Renal pelvis (tissue), 12 donors: ENCODE measurements around the gene EHD1. TPM values are rescaled to one million over a fixed set of nuclear protein-coding genes. Genes with fewer than 3 reads are reported as not detected.

ENCODE experiments used
- DNase-seq: peaks from one replicate; pipeline ENCODE4 v3.0.0-alpha.2; 2013
- long read RNA-seq, 16 experiments: transcript quantifications; one replicate each; lab custom pipeline, GENCODE V29; 2026
- polyA plus RNA-seq, 3 donors: library from polyadenylated mRNA; unstranded; fragments of 120-200 nt; gene quantifications; one replicate each; pipeline ENCODE4 v1.2.1, GENCODE V29; 2013; ENCODE audit not compliant: insufficient read length in 3 of 3

The EHD1 gene
- polyA plus RNA-seq: 10 to 100 TPM; 61.6 to 73.4 (median 68.3) TPM
- long read RNA-seq, donor 1, full-length matches to known transcripts: 9 of 9 reads
- long read RNA-seq, donor 1, partial matches to known transcripts: 0 of 9 reads
- long read RNA-seq, donor 1, other reads (novel, unspliced or antisense): 0 of 9 reads
- long read RNA-seq, donor 2, full-length matches to known transcripts: 20 of 20 reads
- long read RNA-seq, donor 2, partial matches to known transcripts: 0 of 20 reads
- long read RNA-seq, donor 2, other reads (novel, unspliced or antisense): 0 of 20 reads
- long read RNA-seq, donor 3, full-length matches to known transcripts: 14 of 14 reads
- long read RNA-seq, donor 3, partial matches to known transcripts: 0 of 14 reads
- long read RNA-seq, donor 3, other reads (novel, unspliced or antisense): 0 of 14 reads
- long read RNA-seq, donor 4, full-length matches to known transcripts: 16 of 16 reads
- long read RNA-seq, donor 4, partial matches to known transcripts: 0 of 16 reads
- long read RNA-seq, donor 4, other reads (novel, unspliced or antisense): 0 of 16 reads
- long read RNA-seq, donor 5, full-length matches to known transcripts: 7 of 7 reads
- long read RNA-seq, donor 5, partial matches to known transcripts: 0 of 7 reads
- long read RNA-seq, donor 5, other reads (novel, unspliced or antisense): 0 of 7 reads
- long read RNA-seq, donor 6, full-length matches to known transcripts: 16 of 16 reads
- long read RNA-seq, donor 6, partial matches to known transcripts: 0 of 16 reads
- long read RNA-seq, donor 6, other reads (novel, unspliced or antisense): 0 of 16 reads
- long read RNA-seq, donor 7, full-length matches to known transcripts: 15 of 15 reads
- long read RNA-seq, donor 7, partial matches to known transcripts: 0 of 15 reads
- long read RNA-seq, donor 7, other reads (novel, unspliced or antisense): 0 of 15 reads
- long read RNA-seq, donor 8, full-length matches to known transcripts: 8 of 8 reads
- long read RNA-seq, donor 8, partial matches to known transcripts: 0 of 8 reads
- long read RNA-seq, donor 8, other reads (novel, unspliced or antisense): 0 of 8 reads
- long read RNA-seq, donor 9, full-length matches to known transcripts: 18 of 18 reads
- long read RNA-seq, donor 9, partial matches to known transcripts: 0 of 18 reads
- long read RNA-seq, donor 9, other reads (novel, unspliced or antisense): 0 of 18 reads
- long read RNA-seq, donor 10, full-length matches to known transcripts: 19 of 19 reads
- long read RNA-seq, donor 10, partial matches to known transcripts: 0 of 19 reads
- long read RNA-seq, donor 10, other reads (novel, unspliced or antisense): 0 of 19 reads
- long read RNA-seq, donor 11, full-length matches to known transcripts: 16 of 27 reads
- long read RNA-seq, donor 11, partial matches to known transcripts: 11 of 27 reads
- long read RNA-seq, donor 11, other reads (novel, unspliced or antisense): 0 of 27 reads
- long read RNA-seq, donor 12, full-length matches to known transcripts: 23 of 23 reads
- long read RNA-seq, donor 12, partial matches to known transcripts: 0 of 23 reads
- long read RNA-seq, donor 12, other reads (novel, unspliced or antisense): 0 of 23 reads
- long read RNA-seq, donor 13, full-length matches to known transcripts: 10 of 10 reads
- long read RNA-seq, donor 13, partial matches to known transcripts: 0 of 10 reads
- long read RNA-seq, donor 13, other reads (novel, unspliced or antisense): 0 of 10 reads
- long read RNA-seq, donor 14: 0 reads
- long read RNA-seq, donor 15, full-length matches to known transcripts: 24 of 24 reads
- long read RNA-seq, donor 15, partial matches to known transcripts: 0 of 24 reads
- long read RNA-seq, donor 15, other reads (novel, unspliced or antisense): 0 of 24 reads
- long read RNA-seq, donor 16, full-length matches to known transcripts: 18 of 18 reads
- long read RNA-seq, donor 16, partial matches to known transcripts: 0 of 18 reads
- long read RNA-seq, donor 16, other reads (novel, unspliced or antisense): 0 of 18 reads

DNA sequence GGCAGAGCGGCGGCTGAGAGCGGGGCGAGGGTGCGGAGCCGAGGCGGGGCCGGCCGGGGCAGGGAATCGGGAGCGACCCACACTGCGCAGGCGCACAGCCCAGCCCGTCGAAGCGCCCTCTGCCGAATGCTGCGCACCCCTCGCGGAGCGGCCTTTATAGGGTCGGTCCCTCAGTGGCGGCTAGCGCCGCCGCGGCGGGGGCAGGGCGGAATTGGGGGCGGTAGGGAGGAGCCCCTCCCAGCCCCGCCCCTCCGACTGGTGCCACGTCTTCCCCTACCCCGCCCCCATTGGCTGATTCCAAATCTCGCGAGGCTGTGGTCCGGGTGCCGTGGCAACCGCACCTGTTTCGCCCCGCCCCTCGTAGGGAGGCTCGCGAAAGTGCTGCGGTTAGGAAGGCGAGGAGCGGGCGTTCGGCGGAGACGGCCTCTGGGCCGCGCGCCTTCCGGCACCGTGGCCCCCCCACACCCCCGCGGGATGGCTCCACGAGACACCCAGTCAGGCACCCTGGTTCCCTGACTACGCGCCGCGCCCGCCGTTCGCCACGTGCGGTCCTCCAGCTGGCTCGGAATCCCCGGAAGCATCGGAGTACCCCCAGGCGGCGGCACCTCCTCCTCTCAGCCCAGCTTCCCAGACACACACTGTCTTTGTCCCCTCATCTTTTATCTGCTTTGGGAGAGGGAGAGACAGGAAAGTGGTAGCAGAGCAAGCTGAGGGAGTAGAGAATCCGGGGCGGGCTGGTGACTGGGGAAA is at the start of gene EHD1:
EHD1 (minus strand) TSS at position 128 of the 750 bp plus-strand sequence. CDS start 157 bp downstream, outside the sequence.
- DNase-seq: peak; percentile 98

DNA sequence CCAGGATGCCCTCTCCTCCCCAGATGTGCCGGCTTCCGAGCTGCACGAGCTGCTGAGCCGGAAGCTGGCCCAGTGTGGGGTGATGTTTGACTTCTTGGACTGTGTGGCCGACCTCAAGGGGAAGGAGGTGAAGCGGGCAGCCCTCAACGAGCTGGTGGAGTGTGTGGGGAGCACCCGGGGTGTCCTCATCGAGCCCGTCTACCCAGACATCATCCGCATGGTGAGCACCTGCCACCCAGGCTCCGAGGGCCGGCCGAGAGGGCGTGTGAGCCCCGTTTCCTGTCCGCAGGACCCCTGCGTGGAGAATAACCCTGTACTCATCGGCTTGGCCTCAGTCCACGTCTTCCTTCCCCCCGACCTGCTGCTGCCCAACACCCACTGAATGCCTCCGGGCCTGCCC is 48.3 kb upstream of the EHD1 start:
- no peak for DNase-seq

DNA sequence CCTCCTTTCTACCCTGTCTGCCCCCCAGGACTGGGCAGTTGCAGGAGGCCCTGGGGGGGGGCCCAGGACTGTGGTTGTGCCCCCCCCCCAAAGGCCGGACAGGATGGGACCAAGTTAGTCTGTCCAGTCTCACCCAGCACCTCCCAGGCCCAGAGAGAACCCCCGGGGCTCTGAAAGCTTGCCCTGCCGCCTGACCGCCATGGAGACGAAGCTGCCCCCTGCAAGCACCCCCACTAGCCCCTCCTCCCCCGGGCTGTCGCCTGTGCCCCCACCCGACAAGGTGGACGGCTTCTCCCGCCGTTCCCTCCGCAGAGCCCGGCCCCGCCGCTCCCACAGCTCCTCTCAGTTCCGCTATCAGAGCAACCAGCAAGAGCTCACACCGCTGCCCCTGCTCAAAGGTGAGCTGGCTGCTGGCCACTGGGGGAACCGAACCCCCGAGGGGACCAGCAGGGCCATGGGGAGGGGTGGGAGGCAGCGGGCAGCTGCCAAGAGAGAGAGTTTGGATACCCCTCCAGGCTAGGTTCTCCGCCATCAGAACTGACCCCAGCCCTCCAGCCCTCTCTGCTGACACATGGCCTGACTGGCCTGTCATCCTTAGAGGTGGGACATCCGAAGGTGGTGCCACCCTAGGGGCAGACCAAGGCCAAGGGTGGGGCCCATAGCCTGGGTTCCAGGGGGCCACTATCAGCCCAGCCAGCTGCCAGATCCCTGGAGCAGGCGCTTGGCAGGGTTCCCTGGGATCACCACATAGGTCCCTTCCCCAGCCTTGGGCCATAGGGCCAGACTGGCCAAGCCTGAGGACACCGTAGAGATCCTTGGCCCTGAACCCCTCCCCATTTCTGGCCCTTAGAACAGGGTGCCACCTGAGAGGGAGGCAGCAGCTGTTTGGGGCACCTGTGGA is 47.4 kb upstream of the EHD1 start:
- DNase-seq: no peak

DNA sequence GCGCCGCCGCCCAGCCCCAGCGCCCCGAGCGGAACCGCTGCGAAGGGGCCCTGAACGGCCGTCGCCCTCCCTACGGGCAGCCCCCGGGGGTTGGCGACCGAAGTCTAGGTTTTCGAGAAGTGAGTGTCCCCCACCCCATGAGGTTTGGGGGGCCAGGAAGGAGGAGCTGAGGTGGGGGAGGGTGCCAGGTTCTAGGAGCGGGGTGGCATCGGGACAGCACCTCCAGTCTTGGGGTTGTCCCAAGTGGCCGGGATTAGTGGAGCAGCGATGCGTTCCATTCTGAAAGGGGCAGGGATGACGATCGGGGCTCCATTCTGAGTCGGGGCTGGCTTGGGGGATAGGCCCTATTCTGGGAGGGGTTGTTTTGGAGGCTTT is 46.5 kb upstream of the EHD1 start:
- DNase-seq: peak; percentile 22

DNA sequence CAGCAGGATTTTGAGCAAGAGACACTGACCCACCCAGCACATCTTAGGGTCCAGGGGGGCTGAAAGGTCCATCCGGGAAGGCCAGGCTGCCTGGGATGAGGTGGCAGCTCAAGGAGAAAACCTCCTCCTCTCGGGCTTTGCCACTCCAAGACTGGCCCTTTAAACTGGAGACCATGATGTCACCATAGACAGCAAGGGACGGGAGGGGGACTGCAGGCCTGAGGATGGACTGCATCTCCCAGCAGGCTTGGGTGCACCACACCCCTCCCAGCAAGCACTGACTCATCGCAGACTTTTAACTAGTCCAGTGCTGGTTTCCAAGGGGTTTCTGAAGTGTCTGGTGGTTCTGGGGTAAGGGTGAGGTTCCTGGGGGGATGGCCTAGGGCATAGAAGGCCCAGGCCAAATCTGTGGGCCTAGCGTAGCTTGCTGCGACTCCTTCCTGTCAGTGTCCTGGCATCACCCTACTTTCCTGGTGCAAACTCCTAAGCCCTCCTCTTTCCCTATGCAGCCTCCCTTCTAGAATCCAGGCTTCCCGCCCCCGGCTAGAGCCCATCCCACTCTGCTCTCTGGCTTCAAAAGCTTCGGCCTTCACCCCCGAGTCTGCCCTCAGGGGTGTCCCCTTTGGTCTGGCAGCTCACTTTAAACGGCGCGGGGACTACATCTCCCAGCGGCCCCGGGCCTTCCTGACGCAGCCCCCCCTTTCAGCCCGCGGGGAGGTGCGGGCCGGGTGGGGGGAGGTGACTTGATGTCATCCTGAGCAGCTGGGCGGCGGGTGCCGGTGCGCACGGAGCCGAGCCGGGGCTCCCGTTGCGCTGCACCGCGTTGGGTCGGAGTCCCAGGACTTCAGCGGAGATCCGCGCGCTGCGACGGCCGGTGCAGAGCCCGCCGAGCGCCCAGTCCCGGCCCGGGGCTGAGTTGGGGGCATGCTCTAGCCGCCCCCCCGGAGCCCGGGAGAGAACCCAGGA is 45.8 kb upstream of the EHD1 start, which contains the start of gene PPP2R5B:
PPP2R5B (plus strand) TSS at position 746 of the 966 bp plus-strand sequence. CDS start 1,046 bp downstream, outside the sequence.
- DNase-seq: peak; percentile 91

DNA sequence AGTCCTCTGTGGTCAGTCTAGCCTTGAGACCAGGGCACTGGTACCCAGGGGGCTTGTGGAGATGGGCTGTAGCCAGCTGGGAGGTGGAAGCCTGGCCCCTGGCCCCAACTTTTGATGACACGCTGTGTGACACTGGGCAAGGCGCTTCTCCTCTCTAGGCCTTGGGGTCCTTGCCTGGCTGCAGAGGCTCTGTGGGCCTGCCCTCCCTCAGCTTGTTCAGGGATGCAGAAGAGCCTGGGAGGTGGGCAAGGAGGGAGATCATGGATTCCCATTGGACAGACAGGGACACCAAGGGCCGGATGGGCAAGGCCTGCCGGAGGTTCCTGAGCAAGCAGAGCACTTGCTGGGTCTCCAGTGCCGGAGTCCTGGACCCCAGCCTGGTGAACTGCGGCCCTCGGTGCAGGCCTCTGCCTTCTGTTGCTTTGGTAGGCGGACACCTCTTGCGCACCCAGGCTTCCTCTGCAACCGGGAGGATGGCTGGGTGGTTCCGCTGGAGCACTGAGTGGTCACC is 44.8 kb upstream of the EHD1 start:
- no peak for DNase-seq

DNA sequence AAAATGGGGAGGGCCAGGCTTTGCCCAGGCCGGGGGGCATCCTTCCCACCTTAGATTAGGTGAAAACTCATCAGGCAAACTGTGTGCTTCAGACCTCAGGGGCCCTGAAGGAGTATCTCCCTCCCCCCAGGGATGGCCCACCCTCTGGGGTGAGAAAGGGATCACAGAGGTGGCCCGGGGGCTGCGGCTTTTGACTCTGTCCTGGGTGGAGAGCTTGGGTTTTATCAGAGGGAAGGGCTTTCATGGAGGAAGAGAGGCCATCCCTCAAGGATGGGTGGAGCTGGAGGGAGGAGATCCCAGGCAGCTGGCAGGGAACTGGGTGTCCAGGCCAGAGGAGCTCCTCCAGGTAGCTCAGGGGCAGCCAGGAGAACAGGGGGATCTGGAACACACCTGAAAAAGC is 43.0 kb upstream of the EHD1 start:
- no peak for DNase-seq

DNA sequence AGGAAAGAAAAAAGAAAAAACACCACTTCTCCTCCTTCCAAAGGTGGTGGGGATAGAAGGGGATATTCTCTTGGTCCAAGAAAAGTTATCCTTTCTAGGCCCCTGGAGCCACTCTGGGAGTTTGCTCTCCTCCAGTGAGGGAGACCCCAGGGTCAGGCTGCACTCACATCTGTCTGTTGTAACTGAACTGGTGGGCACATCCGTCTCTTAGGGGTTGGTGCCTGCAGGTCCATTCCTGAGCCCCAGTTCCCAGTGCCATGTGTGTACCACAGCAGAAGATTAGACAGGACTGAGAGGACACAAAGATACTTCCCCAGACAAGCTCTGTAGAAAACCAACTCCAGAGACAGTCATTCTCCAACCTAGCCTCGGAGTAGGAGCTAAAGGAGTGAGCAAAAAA is 41.7 kb upstream of the EHD1 start:
- DNase-seq: no peak

DNA sequence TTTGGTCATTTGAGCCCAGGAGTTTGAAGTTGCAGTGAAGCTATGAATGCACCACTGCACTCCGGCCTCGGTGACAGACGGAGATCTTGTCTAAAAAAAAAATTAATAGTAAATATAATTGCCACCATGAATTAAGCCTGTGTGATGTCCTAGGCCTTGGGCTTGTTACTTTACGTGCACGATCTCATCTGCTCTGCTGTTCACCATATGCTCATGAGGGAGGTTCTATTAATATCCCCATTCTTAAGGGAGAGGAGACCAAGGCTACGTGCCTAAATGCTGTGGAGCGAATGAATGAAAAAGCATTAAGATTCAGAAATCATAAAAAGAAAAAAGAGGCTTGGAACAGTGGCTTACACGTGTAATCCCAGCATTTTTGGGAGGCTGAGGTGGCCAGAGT is 41.2 kb upstream of the EHD1 start:
- no peak for DNase-seq

DNA sequence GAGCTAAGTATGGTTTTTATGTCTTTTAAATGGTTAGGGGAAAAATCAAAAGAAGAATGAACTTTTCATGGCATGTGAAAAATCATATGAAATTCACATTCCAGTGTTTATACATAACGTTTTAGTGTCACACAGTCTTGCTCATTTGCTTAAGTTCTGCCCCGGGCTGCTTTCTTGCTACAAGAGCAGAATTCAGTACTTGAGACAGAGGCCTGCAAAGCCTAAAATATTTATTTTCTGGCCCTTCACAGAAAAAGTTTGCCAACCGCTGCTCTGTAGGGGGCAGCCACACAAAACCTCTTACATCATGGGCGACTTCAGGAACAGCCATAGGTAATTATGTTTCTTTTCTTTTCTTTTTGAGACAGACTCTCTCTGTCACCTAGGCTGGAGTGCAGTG is 39.6 kb upstream of the EHD1 start:
- DNase-seq: peak; percentile 30

DNA sequence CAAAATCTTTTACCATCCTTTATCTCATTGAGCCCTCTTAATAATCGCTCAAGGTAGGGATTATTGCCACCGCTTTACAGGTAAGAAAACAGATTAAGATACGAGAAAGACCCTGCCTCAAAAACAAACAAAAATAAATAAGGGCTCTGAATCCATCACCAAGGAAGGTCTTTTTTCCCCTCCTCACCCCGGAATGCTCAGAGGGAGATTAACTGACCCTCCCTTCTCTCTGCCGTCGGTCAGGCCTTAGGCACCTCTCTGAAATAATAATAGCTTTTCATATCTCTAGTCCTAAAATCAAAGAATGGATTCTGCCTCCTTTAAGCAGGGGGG is 39.2 kb upstream of the EHD1 start:
- no peak for DNase-seq

DNA sequence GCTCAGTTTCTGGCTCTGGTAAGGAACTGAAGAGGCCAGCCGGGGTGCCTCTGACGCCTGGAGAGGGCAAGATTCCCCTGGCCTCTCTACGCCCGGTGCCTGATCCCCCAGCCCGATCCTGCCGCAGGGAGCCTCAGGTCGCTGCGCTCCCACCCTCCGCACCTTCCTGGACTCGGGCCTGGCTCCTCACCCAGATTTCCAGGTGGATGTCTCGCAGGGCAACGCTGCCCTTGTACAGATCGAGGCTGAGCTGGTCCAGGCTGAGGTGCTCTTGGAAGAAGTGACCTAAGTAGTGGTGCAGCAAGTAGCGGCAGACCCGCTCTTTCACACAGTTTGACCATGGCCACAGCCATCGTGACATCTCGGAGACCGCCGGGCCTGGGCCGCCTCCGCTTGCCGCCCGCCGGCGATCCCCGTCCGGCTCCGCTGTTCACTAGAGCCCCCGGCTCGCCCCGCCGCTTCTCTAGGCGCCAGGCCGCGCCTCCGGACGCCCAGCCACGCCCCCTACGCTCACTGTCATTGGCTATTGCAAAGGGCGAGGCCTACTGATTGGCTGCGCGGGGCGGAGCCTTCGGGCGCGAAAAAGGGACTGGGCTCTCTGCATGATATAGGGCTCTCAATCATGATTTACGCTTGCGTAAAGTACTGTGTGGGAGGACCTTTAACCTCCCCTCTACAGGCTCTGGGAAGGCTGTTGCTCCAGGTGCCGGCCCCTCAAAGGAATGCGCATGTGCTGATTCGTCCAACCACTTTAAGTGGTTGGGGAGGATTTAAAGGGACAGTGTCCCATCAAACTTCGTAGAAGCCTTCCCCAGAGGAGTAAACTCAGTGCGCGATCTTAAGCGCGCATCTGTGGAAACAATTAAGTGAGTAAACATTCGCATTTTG is 38.6 kb upstream of the EHD1 start, which contains the start of gene ATG2A:
ATG2A (minus strand) TSS at position 435 of the 888 bp plus-strand sequence; CDS start at position 361, 74 bp downstream.
- peak; percentile 100 for DNase-seq

DNA sequence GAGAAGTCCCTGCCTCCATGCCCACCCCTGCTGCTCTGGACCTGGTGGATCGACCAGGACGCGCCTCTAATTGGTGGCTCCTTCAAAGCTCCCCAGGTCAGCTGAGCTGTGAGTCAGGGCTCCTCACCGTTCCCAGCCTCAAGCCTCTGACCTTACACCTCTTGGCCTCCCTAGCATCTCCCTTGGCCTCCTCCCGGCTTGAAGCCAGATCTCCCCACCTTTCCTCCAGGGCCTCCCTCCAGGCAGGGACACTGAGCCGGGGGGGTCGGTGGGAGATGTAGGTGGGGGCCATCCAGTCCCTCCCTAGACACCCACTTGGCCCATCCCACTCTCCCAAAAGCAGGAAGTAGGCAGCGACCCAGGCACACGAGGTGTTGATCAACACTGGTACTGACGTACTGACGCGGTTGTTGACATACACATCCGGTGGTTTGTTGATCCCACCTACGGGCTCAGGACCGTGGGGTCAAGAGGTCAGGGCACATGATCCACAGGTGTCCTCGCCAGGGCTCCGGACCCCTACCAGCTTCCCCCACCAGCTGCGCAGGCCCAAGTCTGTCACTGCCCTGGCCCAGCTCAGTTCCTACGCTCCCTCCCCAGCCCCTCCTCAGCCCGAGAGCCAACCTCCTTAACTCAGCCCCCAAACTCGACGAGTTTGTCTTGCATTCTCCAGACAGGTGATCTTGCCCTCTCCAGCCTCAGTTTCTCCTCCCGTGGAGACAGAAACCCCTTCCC is 37.8 kb upstream of the EHD1 start:
- DNase-seq: no peak

DNA sequence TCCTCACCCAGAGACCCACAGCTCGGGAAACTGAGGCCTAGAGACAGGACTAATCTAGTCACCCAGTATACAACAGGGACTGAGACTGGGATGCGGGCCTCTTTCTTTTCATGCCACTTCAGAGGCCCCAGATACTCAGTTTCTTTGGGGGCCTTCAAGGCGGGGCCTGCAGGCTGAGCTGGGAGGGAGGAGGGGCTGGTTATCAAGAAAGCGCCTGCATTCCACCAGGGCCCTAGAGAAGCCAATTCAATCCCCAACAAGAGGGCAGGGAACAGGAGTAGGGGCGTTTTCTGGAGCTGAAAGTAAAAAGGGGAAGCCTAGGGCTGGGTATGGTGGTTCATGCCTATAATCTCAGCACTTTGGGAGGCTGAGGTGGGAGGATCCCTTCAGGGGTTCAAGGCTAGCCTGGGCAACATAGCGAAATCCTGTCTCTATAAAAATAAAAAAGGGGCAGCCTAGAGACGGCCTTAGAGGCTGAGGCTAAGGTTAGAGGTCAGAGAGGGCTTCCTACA is 37.0 kb upstream of the EHD1 start:
- no peak for DNase-seq

DNA sequence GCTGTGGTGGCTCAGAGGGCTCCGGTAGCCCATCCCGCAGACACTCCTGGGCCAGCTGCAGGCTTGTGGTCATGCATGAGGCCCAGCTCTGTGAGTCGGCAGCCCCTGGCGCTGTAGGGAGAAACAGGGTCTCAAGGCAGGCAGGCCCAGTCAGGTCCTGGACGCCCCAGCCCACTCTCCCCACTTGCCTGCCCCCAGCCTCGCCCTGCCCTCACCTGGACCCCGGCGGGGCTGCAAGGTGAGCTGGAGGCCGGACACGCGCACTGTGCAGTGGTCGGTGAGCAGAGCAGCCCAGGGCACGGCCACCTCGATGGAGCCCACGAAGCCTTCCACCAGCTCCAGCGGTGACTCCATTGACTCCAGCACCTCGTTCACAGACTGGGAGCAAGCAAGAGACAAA is 35.7 kb upstream of the EHD1 start:
- DNase-seq: no peak
